Colonic mucosa (tissue), 4 donors: Measurements from ENCODE around the gene BEND5. TPM values are rescaled to one million over a fixed set of nuclear protein-coding genes. Genes with fewer than 3 reads are reported as not detected.

ENCODE experiments used
- DNase-seq: peaks from one replicate; pipeline ENCODE4 v3.0.0-alpha.2; 2020
- H3K27ac ChIP-seq: fragments of 200-600 bp; one replicate; pipeline ENCODE4 v1.8.0; 2021
- H3K27me3 ChIP-seq: fragments of 200-600 bp; one replicate; pipeline ENCODE4 v1.8.0; 2021
- H3K36me3 ChIP-seq: fragments of 200-600 bp; one replicate; pipeline ENCODE4 v1.8.0; 2021
- H3K4me1 ChIP-seq: fragments of 200-600 bp; one replicate; pipeline ENCODE4 v1.8.0; 2021; ENCODE audit warnings: mild to moderate bottlenecking
- H3K4me3 ChIP-seq: fragments of 200-600 bp; one replicate; pipeline ENCODE4 v1.8.0; 2021
- H3K9ac ChIP-seq, 2 donors: one replicate each; pipeline ENCODE4 v1.7.0; 2013; ENCODE audit warnings: control low read depth in 2 of 2, low read depth in 2 of 2, low read length in 2 of 2
- H3K9me3 ChIP-seq: fragments of 200-600 bp; one replicate; pipeline ENCODE4 v1.8.0; 2021
- CTCF ChIP-seq: fragments of 200-600 bp; IDR thresholded peaks from one replicate; pipeline ENCODE4 v1.8.0; 2022; ENCODE audit warnings: antibody characterized with exemption, mild to moderate bottlenecking
- intact Hi-C: fragments of 100-400 bp; cut with DNase I; formaldehyde crosslinking; loops from one replicate; pipeline ENCODE4 v1.14.1; 2022
- total RNA-seq, 2 donors: library from RNA; stranded (reverse); fragmentation: NEBNext Ultra II Directional in 1 of 2; extraction: Animal tissue kit (Norgen Biotek cat#: 25700) in 1 of 2; gene quantifications; one replicate each; pipeline ENCODE4 v1.2.1, GENCODE V29; 2021
- donor health status: healthy.
- donor health status: DM: no; HTN: no; CAD: no.
- donor health status: DM: no; HTN: no; CAD: no.

BEND5 gene
- total RNA-seq, 2 donors from 2014 or later: 0.57 to 4.9 TPM

- H3K27ac ChIP-seq: no peak overlapping the region
- no peak overlapping the region for H3K9ac ChIP-seq
- H3K9me3 ChIP-seq: no peaks in the 10 kb centered on the region
- H3K4me1 ChIP-seq: no peaks in the 10 kb centered on the region
- H3K27me3 ChIP-seq: no peaks in the 10 kb centered on the region
- DNase-seq: no peak
- TF ChIP-seq CTCF: no peak
- H3K4me3 ChIP-seq: no peak overlapping the region
- intact Hi-C loops: no loop called here
- no peaks in the 10 kb centered on the region for H3K36me3 ChIP-seq
Observed at GRCh38 chr1:48739091-48739490, 37.6 kb downstream of the BEND5 start.

- H3K27me3 ChIP-seq: no peaks in the 10 kb centered on the region
- no peak for TF ChIP-seq CTCF
- no peak overlapping the region for H3K9ac ChIP-seq
- DNase-seq: no peak
- no peaks in the 10 kb centered on the region for H3K4me1 ChIP-seq
- no peaks in the 10 kb centered on the region for H3K9me3 ChIP-seq
- no peak overlapping the region for H3K4me3 ChIP-seq
- no peaks in the 10 kb centered on the region for H3K36me3 ChIP-seq
- H3K27ac ChIP-seq: no peak overlapping the region
- intact Hi-C loops: no loop called here
Observed at GRCh38 chr1:48738356-48738755, 38.3 kb downstream of the BEND5 start.

- TF ChIP-seq CTCF: no peak
- intact Hi-C loops: no loop called here
- Histone ChIP-seq H3K4me3 (no peak overlapping the region), H3K27ac (no peak overlapping the region), H3K36me3 (no peaks in the 10 kb centered on the region), H3K9me3 (no peaks in the 10 kb centered on the region), H3K4me1 (no peaks in the 10 kb centered on the region), H3K27me3 (no peaks in the 10 kb centered on the region), H3K9ac (no peak overlapping the region)
- DNase-seq: no peak
Observed at GRCh38 chr1:48735796-48736195, 40.9 kb downstream of the BEND5 start.

- Histone ChIP-seq H3K4me3 (no peak overlapping the region), H3K9ac (no peak overlapping the region), H3K9me3 (no peaks in the 10 kb centered on the region), H3K4me1 (no peaks in the 10 kb centered on the region), H3K36me3 (no peaks in the 10 kb centered on the region), H3K27ac (no peak overlapping the region), H3K27me3 (no peaks in the 10 kb centered on the region)
- no peak for TF ChIP-seq CTCF
- no peak for DNase-seq
- intact Hi-C loops: no loop called here
Observed at GRCh38 chr1:48730164-48730910, 46.4 kb downstream of the BEND5 start.

- no peaks in the 10 kb centered on the region for H3K9me3 ChIP-seq
- H3K9ac ChIP-seq: no peak overlapping the region
- intact Hi-C loops: no loop called here
- DNase-seq: no peak
- H3K27me3 ChIP-seq: no peaks in the 10 kb centered on the region
- no peak for TF ChIP-seq CTCF
- H3K4me3 ChIP-seq: no peak overlapping the region
- H3K36me3 ChIP-seq: no peaks in the 10 kb centered on the region
- no peaks in the 10 kb centered on the region for H3K4me1 ChIP-seq
- no peak overlapping the region for H3K27ac ChIP-seq
Observed at GRCh38 chr1:48728584-48728983, 48.1 kb downstream of the BEND5 start.
